ENCODE data around the gene HNMT.
"Not testable (repeated sequence)": the region's sequence is repeated elsewhere in the genome, so short reads cannot be mapped to it uniquely, and the experiment has no call there.

The HNMT gene

GRCh38 chr2:137947032-137947727 is 17.1 kb upstream of the HNMT start:
- DNase-seq, result no peak

GRCh38 chr2:137947728-137948336 is 16.4 kb upstream of the HNMT start:
- DNase-seq, result peak; percentile 46

- DNase-seq, result no peak
These were observed 15.4 kb upstream of the HNMT start for GRCh38 chr2:137948894-137949293.

- DNase-seq, result no peak
These were observed 14.0 kb upstream of the HNMT start for GRCh38 chr2:137950238-137950637.

GRCh38 chr2:137951586-137951985 is 12.7 kb upstream of the HNMT start:
- no peak for DNase-seq

- DNase-seq, result no peak
These were observed 11.6 kb upstream of the HNMT start for GRCh38 chr2:137952586-137953129.

GRCh38 chr2:137955536-137955935 is 8.7 kb upstream of the HNMT start:
- no peak for DNase-seq

- DNase-seq, result no peak
These were observed 7.2 kb upstream of the HNMT start for GRCh38 chr2:137957033-137957432.

GRCh38 chr2:137959166-137959565 is 5.1 kb upstream of the HNMT start:
- no peak for DNase-seq

GRCh38 chr2:137960223-137960622 is 4.0 kb upstream of the HNMT start:
- no peak for DNase-seq

- DNase-seq, result no peak
These were observed 2.7 kb upstream of the HNMT start for GRCh38 chr2:137961602-137962001.

- no peak for DNase-seq
These were observed 673 bp upstream of the HNMT start for GRCh38 chr2:137963535-137964065.

GRCh38 chr2:137964859-137965459 is 686 bp downstream of the HNMT start:
- no peak for DNase-seq

GRCh38 chr2:137966043-137966442 is 1.8 kb downstream of the HNMT start:
- no peak for DNase-seq

- no peak for DNase-seq
These were observed 2.8 kb downstream of the HNMT start for GRCh38 chr2:137967042-137967441.

- DNase-seq, result no peak
These were observed 4.5 kb downstream of the HNMT start for GRCh38 chr2:137968477-137969417.

GRCh38 chr2:137969418-137969765 is 5.1 kb downstream of the HNMT start:
- DNase-seq, result no peak

GRCh38 chr2:137969876-137970275 is 5.6 kb downstream of the HNMT start:
- no peak for DNase-seq

GRCh38 chr2:137971259-137971658 is 7.0 kb downstream of the HNMT start:
- not testable (repeated sequence) for DNase-seq

GRCh38 chr2:137973280-137973679 is 9.0 kb downstream of the HNMT start:
- no peak for DNase-seq

GRCh38 chr2:137975280-137976271 is 11.3 kb downstream of the HNMT start:
- no peak for DNase-seq

GRCh38 chr2:137976274-137976673 is 12.0 kb downstream of the HNMT start:
- DNase-seq, result no peak

All from activated CD4-positive, alpha-beta T cell treated with anti-CD3 and anti-CD28 coated beads for 48 hours (primary cell).